ENCODE results near the gene GDPD5.

GDPD5 gene

DNA sequence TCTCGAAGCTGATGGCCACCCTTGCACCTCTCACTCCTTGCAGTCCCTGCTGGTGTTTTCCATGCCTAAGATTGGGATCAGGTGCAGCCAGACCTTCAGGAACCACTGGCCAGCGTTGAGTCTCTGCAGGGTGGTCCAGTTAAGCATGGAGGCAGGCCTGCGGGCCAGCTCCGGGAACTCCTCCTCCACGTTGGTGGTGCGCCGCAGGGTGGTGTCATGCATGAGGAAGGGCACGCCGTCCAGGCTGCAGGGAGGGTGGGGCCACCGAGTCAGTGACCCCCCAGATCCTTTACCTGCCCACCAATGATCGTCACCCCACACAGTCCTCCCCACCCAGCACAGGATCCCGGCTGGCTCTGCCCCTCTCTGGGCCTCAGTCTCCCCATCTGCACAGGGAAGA, 82.7 kb downstream of the GDPD5 start:
- no peak overlapping the region for H3K4me3 ChIP-seq (ENCODE audit: low read depth, low read length)
- TF ChIP-seq, protein P1, sequence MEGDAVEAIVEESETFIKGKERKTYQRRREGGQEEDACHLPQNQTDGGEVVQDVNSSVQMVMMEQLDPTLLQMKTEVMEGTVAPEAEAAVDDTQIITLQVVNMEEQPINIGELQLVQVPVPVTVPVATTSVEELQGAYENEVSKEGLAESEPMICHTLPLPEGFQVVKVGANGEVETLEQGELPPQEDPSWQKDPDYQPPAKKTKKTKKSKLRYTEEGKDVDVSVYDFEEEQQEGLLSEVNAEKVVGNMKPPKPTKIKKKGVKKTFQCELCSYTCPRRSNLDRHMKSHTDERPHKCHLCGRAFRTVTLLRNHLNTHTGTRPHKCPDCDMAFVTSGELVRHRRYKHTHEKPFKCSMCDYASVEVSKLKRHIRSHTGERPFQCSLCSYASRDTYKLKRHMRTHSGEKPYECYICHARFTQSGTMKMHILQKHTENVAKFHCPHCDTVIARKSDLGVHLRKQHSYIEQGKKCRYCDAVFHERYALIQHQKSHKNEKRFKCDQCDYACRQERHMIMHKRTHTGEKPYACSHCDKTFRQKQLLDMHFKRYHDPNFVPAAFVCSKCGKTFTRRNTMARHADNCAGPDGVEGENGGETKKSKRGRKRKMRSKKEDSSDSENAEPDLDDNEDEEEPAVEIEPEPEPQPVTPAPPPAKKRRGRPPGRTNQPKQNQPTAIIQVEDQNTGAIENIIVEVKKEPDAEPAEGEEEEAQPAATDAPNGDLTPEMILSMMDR (IDR thresholded peaks at IDR 0.05; ENCODE audit: borderline replicate concordance, insufficient read depth, low read depth, low read length): no peak

DNA sequence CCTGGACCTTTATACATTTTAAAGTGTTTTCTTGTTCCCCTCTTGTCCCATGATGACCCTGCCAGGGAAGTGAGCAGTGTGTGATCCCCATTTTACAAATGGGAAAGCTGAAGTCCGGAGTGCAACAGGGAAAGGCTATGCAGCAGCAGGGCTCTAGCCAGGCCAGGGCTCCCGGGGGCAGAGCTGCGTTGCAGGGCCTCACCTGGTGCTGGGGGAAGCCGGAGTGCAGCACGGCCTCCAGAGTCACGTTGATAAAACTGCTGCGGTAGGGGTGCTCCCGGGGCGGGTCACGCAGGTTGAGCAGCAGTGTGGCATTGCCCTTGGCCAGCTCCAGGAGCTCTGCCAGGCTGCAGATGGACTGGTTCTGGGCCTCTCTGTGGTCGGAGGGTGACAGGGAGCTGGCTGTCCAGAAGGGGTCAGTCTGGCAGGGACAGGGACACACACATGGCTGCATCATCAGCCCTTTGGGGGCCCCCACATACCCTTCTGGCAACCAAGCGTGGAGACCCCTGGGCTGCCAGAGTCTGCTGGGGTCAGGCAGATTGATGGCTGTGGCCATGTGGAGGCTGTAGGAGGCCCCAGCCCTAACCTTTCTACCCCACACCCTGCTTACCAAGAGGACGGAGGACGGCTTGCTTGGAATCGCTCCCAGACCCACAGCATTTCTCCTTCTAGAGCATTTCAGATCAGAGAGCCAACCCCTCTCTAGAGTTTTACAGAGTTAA, 83.4 kb downstream of the GDPD5 start:
- H3K4me3 ChIP-seq (ENCODE audit: low read depth, low read length): no peak overlapping the region
- TF ChIP-seq, protein P1 (IDR thresholded peaks at IDR 0.05; ENCODE audit: borderline replicate concordance, insufficient read depth, low read depth, low read length): no peak

DNA sequence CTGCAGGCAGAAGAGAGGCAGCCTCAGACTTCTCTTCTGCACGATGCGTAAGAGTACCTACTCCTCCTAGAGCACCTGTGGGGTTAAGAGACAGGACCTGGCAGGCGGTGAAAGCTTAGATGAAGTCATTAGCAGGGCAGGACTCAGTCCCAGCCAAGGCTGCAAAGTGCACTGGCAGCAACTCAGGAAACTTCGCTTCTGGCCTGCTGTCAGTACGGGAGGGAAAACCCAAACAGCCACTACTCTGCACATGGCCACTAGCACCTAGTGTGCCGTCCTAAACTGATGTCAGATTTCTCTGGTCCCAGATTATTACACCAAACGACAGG, 84.0 kb downstream of the GDPD5 start:
- TF ChIP-seq, protein P1 (IDR thresholded peaks at IDR 0.05; ENCODE audit: borderline replicate concordance, insufficient read depth, low read depth, low read length): no peak
- H3K4me3 ChIP-seq (ENCODE audit: low read depth, low read length): no peak overlapping the region

DNA sequence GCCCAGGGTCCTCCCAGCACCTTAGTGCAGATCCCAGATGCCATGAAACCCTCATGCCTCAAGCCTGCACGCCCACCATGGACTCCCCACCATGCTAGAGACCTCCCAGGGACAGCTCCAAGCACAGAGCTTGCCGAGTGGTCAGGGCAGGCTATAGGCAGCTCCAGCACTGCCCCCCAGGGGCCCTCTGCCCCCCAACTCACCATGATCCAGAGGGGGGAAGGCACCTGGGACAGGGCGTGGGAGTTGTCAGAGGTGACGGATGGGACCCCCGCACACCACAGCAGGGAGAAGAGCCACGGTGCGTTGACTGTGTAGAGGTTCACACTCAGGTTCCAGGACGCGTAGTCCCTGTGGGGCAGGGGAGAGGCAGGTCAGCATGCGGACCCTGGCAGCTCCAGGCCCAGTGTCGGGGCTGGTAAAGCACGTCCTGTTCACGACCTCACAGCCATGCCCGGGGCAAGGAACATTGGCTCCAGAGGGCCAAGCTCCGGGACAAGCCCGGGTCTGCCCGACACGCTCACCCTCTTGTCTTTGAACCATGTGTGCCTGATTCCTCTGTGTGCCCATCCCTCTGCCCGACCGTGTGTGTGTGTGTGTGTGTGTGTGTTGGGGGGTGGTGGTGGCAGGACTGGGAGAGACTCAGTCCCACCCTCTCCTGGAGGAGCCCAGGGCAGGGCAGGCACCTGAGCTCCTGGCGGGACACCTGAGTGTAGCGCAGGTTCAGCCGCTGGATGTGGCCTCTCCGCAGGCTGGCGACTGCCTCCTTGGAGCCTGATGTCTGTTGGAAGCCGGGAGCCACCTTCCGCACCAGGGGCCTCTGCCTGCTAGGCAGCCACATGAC, 84.6 kb downstream of the GDPD5 start:
- TF ChIP-seq, protein P1 (IDR thresholded peaks at IDR 0.05; ENCODE audit: borderline replicate concordance, insufficient read depth, low read depth, low read length): no peak
- no peak overlapping the region for H3K4me3 ChIP-seq (ENCODE audit: low read depth, low read length)

DNA sequence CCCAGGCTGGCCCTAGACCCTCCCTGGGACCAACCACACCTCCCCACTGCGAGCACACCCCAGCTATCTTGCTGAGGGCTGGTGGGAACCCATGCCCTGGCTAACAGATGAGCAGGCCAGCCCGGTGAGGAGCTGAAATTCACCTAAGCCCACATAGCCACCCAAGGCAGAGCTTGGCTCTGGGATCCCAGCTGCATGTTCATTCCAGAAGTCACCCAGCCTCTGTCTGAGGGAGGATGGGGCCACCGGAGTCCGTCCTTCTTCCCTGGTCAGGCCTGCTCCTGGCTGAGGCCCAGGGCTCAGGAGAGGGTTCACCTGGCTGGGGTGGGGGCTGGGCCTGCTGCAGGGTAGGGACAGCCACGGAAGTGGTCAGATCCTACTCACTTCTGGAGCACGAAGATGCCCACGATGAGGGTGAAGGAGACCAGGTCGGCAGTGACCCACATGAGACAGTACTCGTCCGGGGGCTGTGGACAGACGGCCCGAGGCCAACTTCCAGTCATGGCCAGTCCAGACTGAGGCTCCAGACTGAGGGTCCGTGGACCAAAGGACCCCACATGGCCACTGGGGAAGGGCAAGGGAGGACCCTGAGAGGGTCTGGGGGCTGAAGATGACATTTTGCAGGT, 86.1 kb downstream of the GDPD5 start:
- no peak overlapping the region for H3K4me3 ChIP-seq (ENCODE audit: low read depth, low read length)
- TF ChIP-seq, protein P1 (IDR thresholded peaks at IDR 0.05; ENCODE audit: borderline replicate concordance, insufficient read depth, low read depth, low read length): no peak

DNA sequence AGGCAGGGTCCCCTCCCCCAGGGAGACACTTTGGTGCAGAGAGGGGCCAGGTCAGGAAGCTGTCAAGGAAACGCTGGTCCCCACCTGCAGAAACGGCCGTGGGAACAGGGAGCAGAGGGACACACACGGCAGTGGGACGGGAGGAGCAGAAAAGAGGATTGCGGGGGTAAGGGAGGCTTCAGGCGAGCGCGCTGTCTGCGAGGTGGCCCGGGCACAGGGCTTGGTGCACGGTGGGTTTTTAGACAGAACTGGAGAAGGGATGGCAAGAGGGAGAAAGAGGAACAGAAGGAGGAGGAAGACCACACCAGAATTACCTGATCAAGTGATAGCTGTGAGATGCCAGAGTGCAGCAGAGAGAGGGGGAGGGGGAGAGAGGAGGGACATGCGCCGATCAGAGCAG, 86.7 kb downstream of the GDPD5 start:
- no peak overlapping the region for H3K4me3 ChIP-seq (ENCODE audit: low read depth, low read length)
- TF ChIP-seq, protein P1 (IDR thresholded peaks at IDR 0.05; ENCODE audit: borderline replicate concordance, insufficient read depth, low read depth, low read length): no peak

All from GM12875 (cell line).